NCI-H2227 (cell line): Measurements from ENCODE around the gene HMX3.
"Not testable (repeated sequence)": the region's sequence is repeated elsewhere in the genome, so short reads cannot be mapped to it uniquely, and the experiment has no call there.

Source experiments
- DNase-seq: peaks from one replicate; lab custom pipeline; 2025; ENCODE audit not compliant: unreplicated experiment; lab: John Stamatoyannopoulos, UW

Gene HMX3

DNA sequence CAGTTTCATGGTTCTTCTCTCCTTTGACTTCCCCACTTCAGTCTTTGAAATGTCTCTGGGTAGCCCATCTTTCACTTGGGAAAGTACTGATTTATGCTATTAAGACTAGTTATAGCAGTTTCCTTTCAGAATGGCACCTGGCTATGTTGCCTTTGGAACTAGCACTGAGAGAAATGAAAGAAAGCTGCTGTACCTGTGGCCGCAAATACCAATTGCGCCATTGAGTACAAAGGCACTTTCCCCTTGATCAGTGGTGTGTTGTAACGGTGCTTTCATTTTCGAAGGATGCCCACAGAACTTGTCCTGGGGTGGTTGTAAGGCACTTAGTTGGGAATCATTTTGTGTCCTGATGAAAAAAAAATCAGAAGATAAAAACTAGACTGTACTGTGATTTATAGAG lies 35.2 kb downstream of the HMX3 start:
- no peak for DNase-seq

DNA sequence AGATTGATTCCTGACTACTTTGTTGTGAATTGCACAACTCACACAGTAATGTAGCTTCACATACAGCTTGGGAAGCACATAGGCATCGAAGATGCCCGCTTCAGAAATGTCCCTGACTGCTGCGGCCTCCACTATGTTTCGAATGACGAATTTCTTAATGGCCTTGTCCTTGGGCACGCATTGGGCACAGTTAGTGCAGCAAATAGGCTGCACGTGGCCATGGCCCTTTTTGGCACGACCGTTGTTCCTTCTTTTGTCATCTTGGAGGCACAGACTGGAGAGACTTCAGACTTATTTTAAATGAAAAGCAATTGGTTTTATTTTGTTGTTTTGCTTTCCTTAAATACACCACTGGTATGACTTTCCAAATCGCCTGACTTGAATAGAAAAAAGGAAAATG lies 35.8 kb downstream of the HMX3 start:
- DNase-seq, result not testable (repeated sequence)

DNA sequence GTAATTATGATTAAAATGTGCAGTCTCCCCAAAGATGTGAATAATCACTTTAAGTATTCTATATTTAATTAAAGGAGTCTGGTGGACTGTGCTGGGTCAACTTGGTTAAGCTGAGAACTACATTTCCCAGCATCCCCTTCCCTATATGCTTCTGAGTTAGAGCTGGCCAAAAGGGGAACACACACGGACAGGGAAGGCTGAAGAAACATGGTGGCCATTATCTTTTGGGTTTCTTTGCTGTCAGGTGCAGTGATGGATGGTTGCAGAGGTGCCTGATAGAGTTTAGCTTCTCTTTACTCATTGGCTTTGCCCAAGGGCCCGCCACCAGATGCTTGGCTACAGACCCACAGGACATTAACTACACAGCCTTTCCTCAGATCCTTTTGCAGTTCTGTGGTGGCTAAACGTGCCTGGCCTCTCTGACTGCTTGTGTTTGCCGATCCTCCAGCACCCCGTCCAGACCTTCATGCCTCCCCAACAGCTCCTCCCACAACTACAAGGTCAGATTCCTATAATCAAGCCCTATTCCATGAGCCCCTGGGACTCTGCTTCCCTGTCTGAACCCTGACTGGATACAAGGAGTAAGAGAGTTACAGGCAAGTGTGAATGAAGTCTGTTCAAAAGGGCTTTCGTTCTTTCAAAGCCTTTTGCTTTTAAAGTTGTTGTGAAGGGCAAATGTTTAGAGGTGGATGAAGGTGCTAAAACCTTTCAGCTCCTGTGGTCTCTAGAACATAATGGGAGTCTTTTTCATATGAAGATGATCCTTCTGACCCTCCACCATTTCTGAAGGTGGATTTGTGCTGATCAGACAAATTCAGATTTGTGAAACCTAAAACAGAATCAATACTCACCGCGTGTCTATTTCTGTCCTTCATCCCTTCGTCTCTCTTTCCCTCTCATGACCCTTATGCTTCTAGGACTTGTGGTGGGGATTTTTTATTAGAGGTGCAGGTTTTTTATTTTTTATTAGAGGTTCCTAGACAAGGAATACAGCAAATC lies 39.9 kb downstream of the HMX3 start:
- DNase-seq, result no peak

DNA sequence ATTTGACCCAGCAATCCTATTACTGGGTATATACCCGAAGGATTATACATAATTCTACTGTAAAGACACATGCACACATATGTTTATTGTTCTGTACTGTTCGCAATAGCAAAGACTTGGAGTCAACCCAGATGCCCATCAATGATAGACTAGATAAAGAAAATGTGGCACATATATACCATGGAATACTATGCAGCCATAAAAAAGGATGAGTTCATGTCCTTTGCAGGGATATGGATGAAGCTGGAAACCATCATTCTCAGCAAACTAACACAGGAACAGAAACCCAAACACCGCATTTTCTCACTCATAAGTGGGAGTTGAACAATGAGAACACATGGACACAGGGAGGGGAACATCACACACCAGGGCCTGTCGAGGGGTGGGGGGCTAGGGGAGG lies 42.6 kb downstream of the HMX3 start:
- DNase-seq, result not testable (repeated sequence)

- no peak for DNase-seq
These were observed 44.6 kb downstream of the HMX3 start for GRCh38 chr10:123180101-123181090.

- DNase-seq, result no peak
These were observed 48.0 kb downstream of the HMX3 start for GRCh38 chr10:123183724-123184123.

DNA sequence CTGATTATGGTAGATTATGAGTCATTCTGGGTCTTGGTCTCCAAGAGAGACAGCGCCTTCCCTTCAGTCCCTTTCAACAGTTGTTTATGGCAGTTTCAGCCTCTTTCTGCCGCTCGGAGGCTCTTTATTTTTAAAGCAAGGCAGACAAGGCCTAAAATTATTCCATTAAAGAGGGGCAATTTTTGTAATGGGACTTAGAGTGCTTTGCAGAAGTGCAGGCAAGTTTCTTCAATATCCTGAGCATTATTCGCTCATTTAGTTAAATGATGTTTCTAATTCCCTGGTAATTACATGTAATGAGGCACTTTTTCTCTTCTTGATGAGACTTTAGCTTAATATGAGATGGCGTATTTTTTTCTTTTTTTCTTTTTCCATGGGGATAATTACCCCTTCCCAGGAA lies 52.0 kb downstream of the HMX3 start:
- DNase-seq, result no peak
